Activated T-helper 1 cell treated with anti-CD3 and anti-CD28 coated beads, Interleukin-2, amount 50 U/mL, for 16 hours (primary cell): ENCODE results near the gene ROBO2.

Source experiments
- DNase-seq, 2 donors: peaks; one replicate each; pipeline ENCODE4 v3.0.0-alpha.2; 2020; ENCODE audit warnings: low read depth in 1 of 2, low spot score in 1 of 2

The ROBO2 gene, protein sequence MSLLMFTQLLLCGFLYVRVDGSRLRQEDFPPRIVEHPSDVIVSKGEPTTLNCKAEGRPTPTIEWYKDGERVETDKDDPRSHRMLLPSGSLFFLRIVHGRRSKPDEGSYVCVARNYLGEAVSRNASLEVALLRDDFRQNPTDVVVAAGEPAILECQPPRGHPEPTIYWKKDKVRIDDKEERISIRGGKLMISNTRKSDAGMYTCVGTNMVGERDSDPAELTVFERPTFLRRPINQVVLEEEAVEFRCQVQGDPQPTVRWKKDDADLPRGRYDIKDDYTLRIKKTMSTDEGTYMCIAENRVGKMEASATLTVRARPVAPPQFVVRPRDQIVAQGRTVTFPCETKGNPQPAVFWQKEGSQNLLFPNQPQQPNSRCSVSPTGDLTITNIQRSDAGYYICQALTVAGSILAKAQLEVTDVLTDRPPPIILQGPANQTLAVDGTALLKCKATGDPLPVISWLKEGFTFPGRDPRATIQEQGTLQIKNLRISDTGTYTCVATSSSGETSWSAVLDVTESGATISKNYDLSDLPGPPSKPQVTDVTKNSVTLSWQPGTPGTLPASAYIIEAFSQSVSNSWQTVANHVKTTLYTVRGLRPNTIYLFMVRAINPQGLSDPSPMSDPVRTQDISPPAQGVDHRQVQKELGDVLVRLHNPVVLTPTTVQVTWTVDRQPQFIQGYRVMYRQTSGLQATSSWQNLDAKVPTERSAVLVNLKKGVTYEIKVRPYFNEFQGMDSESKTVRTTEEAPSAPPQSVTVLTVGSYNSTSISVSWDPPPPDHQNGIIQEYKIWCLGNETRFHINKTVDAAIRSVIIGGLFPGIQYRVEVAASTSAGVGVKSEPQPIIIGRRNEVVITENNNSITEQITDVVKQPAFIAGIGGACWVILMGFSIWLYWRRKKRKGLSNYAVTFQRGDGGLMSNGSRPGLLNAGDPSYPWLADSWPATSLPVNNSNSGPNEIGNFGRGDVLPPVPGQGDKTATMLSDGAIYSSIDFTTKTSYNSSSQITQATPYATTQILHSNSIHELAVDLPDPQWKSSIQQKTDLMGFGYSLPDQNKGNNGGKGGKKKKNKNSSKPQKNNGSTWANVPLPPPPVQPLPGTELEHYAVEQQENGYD (N-terminal part only)

DNA sequence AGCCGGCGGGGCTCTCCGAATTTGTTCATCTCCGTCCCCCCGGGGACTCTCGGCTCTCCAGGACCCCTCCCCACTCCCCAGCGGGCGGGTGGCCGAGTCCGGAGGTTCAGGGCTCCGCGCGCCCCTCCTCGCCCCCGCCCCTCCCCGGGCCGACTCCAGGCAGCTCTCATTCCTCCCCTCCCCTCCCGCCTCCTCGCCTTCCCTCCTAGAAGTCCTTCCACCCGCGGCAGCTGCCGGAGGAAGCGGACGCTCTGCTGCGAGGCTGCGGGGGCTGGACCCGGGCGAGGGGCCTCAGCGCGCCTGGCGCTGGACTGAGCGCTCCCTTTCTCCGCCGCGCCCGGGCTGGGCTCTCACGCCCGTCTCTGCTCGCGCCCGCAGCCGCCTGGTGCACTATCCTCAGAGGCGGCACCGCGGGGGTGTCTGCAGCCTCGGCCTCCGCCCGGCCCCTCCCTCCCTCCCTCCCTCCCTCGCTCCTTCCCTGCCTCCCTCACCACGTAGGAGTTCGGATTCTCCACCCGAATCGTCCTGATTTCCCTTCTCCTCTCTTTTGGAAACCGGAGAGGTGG lies at the start of gene ROBO2:
TSS of gene ROBO2 (plus strand) at position 494 of the 566 bp plus-strand sequence. CDS start 687 bp downstream, outside the sequence.
- DNase-seq: no peak

DNA sequence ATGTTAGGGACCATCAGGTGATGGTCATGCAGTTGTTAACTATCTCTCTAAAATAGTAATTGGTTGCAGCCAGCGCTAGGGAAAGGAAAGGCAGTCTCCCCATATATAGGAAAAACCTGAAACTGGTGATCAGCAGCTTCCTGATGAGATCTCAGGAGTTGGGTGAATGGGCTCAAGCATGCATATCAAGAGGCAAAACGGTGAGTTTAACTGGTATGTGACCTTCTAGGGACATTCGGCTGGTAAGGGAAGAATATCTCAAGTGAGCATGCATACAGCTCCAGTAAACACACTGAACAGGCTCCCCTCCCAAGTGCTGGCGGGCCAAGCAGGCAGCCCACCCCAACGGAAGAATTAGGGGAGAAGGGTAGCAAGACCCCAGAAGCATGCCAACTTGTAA lies 49.3 kb upstream of the ROBO2 start:
- DNase-seq: no peak

DNA sequence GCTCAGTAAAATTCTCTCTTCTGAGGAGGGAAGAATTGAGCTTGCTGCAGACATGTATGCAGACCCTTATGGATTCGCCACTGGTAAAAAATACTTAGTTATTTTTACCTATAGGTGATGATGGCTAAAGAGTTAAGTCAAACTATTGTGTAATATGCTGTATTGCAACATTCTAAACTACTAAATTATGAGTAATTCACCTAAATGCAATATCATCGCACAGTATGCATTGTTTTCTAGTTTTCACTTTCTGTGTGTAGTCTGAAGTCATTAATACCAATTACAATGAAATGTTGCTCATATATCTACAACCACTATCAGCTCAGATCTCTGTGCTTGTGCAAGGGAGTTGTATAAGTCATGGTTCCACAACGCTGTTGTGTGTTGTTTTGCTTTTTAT lies 48.7 kb upstream of the ROBO2 start:
- no peak for DNase-seq

DNA sequence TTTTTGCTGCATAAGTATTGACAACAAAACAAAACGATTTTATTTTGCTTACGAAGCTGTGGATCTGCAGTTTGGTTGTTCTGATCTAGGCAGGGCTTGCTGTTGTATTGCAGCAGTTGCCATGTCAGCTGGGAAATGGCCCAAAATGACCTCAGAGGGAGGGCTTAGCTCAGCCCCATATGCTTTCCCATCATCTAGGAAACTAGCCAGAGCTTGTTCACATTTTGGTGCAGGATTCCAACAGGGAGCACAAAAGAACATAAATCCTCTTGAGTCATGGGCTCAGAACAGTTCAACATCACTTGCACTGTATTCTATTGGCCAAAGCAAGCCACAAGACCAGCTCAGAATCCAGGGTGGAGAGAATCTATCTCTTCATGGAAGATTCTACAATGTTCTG lies 42.2 kb upstream of the ROBO2 start:
- DNase-seq: no peak

DNA sequence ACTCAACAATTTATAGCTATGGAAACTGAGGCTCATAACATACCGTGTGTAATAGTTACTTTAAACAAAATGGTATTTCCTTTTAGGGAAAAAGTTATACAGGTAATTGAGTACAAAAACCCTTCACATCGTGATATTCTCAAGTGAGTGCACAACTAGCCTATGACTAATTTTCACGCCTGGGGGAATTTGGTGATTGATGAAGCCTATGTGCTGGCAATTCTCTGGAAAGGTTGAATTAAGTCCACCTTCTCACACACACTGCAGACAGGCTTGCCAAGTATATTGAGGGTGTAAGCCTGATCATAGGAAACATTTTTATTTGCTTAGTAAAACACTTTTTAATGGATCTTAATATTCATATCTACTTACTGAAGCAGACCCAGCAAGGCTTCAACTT lies 41.3 kb upstream of the ROBO2 start:
- no peak for DNase-seq

DNA sequence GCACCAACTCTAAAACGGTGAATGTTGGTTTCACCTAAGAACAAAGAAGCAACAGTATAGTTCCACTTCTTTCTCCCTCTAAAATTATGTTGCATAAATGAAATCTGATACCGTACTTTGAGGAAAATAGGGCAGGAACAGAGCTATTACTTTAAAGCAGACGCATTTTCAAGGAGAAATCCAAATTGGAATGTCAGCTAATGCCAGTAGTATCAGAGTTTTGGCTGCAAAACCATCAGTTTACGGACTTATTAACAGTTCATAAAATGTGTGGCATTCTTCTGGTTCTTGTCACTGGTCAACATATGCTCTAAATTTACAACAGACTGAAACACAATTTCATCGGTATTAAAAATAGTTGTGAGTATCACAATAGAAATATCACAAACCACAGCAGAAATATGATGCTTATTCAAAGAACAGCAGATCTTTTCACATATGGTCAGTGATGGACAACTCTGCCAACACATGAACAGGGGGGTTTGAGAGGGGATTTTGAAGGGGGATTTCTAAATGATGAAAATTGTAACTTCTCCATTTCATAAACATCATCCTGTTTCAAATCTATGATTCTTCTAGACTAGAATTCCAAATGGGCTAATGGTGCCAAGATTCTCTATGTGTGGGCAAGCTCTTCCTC lies 38.7 kb upstream of the ROBO2 start:
- DNase-seq: no peak

DNA sequence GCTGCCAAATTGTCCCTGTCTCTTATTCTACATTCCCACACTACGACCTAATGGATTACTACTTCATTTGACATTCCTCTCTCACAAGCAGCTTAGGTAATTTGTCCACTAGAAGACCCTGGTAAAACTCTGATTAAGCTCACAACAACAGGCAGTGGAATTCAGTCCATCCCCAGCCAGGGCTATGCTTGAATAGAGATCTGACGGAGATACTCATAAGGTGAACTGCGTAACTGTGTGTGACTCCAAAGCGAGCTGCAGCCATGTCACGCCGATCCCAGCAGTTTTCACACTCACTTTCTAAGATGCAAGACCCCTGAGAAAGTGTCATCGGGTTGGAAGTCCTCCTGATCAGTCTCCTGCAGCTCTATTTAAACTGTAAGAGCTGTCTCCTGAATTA lies 25.7 kb upstream of the ROBO2 start:
- DNase-seq: no peak

DNA sequence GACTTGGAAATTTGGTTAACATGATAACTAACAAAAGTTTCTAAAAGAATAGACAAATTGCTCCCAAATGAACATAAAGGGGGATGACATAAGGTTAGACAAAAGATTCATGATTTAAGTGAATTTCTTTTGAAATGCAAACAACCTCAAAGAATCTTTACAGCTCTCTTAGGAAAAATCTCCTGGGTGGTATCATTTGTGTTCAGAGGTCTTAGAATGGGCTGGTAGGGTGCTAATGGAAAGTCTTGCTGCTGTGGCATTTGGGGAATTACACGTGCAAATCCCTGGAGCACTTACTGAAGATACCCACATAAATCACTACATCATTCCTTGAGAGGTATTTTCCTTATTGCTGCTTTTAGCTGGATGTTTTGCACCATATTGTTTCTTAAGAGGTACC lies 14.4 kb upstream of the ROBO2 start:
- DNase-seq: no peak

DNA sequence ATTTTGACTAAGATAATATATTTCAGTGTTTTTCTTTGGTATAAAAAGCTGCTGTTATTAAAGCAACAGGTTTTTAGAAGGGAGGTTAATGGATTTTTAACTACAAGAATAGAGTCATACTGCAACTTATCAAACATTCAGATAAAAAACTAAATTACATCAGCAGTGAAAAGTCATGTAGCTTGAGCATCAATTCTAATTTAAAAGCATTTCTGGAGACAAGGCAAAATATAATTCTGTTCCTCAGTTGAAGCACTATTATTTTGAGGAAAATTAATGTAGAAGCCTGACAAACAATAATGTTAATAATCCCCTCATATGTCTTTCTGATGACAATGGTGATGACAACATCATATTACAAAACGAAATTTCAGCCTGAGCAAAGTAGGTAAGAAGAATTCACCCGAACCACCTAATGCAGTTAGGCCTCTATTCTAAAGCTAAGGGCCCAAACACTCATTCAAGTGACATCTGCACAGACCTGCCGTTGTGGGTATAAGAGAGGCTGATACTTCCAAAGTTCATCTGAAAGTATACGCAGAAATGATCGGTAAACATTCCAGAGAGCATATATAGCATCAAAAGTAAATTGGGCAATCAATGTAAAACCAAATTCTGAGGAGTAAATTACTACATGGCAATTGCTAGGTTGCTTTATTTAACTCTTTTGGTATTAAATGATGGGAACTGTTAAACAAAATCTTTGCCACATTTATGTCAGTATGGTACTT lies 12.8 kb upstream of the ROBO2 start:
- DNase-seq: no peak

DNA sequence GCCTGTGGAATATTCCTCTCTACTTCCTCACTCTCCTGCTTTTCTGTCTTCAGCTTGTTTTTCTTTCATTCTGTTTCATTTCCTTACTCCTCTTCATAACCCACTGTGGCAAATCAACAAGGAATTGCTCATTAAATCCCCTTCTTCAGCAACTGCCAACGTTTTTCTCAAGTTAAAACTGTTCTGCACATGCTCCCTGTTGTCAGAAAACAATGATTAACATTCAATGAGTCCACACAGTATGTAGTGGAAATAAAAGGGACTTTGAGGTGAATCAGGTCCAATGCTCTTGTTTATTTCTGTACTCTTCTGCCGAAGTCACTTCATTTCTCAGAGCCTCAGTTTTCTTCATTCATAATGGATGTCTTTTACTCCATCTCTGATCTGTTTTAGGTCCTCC lies 11.9 kb upstream of the ROBO2 start:
- DNase-seq: no peak

DNA sequence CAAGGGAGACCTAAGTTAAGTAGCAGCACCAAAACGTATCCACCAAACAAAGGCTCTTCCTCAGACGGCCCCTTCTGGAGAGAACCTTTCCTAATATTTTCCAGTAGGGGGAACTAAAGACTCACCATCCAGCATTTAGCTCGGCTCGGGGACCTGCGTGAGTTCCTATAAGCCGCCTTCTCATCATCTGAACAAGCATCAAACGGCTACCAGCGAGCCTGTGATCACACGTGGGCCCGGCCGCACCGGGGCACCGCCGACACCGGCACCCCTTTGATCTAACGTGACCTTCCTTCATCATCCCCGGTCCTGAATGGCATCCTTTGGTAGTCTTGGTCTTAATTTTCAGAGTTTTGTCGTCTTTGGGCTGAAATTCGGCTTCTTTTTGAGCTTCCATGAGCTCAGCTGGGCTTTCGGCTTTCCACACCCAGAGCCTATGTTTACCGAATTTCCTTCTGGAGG lies 1.4 kb upstream of the ROBO2 start:
- DNase-seq: no peak

DNA sequence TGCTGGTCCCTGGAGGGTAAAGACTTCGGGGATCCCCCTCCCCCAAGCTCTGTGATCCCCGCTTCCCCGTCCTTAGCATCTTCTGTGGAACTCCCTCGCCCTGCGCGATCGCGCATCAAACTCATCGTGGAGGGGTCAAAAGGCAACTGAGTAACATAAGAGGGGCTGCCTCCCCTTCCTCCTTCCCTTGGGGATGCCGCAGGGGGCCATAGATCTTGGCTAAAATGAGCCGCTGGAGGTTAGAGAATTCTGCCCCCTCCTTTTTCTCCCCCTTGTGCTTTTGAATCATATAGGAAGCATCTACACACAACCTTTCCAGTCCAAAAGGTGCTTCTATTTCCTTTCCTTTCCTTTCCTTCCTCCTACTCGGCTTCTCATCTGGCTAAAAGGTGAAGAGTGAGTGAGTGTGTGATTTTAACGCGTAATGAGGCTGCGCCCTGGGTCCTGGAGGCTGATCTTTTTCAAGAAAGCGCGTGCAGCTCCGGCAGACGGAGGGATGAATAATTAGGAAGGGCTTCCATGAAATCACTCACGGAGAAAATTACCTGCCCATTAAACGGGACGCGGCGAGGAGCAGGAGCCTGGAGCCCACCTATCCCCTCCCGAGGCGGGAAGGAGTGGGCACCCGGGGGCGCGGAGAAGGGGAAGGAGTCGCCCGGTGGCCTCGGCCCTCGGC lies 831 bp upstream of the ROBO2 start:
- DNase-seq: no peak

DNA sequence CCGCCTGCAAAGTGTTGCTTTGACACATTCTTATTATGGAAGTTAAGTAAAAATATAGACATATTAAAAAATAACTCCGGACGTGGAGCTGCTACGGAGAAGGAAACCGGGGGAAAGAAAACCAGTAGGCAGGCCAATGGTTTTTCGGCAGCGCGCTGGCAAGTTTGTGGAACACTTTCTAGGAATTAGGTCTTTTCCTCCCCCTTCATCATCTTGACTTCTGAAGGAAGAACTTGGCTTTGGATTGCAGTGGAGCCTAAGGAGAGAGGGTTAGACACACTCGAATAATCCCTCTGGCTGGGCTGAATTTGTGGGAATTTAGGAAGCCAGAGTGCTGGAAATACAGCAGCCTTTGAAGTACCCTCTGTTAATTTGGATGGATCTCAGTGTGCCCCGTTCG lies 317 bp downstream of the ROBO2 start:
- DNase-seq: no peak

DNA sequence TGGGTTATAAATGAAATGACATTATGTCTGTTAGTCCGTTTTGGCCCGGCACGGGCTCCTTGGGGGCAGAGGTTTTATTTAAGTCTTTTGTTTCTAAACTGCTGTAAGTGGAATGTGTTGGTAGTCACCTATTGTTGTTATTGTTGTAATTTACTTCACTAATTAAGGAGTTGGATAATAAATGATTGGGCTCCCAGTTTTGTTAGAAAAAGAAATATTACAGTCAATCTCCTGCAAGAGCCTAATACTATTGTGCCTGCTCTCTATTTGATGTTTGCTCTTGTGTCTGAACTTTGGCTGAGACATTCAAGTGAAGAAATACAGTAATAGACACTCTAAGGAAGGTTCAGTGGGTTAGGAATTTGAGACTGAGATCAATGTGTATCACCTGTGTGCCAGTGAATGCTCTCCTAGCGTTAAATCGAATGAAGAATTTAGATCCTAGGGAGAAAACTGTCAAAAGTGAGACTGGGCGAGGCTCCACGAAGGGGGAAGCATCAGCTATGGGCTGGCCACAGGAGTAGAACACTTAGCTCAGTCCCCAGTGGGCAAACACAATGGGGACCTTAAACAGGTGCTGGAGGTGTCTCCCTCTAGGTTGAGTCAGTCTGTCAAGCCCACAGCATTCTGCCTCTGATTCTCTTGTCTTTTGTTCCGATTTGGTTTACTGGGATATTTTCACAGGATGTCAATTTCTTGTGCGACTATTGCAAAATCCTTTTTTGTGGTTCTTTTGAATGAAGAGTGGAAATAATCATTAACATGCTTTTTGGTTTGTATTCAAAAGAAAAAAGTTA lies 1.2 kb downstream of the ROBO2 start:
- no peak for DNase-seq

DNA sequence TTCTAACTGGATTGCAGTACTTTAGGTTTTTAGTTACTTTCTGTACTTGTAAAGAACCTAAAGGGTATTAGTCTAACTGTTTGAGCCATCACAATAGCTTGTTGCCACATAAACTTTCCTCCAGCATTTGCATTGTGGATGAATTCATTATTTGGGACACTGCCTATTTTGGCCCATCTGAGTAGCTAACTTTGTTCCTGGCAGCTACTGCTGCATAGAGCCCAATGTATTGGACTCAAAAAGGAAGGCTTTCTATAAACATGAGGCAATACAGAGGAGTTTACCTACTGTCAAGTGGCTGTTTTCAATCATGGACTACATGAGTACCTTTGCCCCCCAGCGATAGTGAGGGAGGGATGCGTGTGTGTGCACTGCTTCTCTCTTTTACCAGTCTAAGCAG lies 1.9 kb downstream of the ROBO2 start:
- DNase-seq: no peak

DNA sequence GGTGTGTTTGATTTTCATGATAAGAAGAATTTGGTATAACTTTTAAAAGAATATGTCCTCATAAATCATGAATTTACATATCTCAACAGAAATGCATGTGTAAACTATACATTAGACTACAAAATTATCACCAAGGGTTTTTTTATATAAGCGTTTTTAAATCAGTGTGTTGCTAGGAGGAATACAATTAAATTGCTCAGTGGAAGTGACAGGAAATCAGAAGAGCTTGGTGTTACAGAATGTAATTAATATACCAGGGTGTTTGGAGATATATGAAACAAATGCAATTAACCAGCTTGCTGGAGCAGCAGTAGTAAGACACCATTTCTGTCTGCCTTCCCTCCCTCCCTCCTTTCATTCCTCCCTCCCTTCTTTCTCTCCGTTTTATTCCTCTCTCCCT lies 2.4 kb downstream of the ROBO2 start:
- no peak for DNase-seq

DNA sequence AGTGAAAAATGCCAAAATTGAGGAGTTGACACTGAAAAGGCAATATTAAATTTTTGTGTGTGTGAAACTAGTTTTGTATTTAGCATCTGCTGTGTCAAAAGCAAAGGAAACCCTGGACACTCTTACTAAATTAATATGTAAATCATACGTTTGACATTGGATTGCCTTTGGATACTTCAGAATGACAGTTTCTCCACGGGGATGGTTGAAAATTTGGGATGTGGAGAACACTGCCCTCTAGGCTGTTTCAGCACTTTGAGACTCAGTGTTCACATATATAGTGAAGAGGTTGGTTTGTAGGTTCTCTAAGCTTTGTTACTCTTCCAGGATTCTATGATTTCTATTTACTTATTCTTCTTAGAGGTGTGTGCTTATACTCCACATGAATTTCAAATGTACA lies 3.0 kb downstream of the ROBO2 start:
- no peak for DNase-seq

DNA sequence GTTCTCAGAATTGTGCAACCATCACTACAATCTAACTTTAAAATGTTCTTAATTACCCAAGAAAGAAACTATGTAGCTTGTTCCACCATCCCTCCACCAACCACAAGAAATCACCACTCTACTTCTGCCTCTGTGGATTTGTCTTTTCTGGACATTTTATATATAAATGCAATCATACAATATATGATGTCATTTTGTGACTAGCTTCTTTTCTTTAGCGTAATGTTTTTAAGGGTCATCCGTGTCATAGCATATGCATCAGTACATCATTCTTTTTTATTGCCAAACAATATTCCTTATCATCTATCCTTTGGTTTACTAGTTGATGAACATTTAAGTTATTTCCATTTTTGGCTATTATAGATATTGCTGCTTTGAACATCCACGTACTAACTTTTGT lies 5.8 kb downstream of the ROBO2 start:
- DNase-seq: no peak

DNA sequence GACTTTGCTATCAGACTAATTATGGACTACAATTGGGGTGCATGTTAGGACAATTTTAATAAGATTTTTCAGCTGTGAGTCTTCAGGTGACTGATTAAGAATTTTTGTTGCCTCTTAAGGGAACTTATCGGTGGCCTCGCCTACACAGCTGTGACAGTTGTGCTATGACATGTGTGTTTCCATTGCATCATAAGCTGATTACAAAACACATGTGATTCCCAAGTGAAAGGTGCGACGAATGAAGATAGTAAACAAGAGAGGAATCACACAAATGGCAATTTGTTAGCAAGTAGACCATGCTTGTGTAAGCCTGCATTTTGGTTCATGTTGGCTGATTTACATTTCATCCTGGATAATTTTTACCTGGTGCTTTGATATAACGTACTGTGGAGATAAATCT lies 8.3 kb downstream of the ROBO2 start:
- DNase-seq: no peak
